HepG2 (cell line): Measurements from ENCODE around the gene CLDN10. TPM values are rescaled to one million over a fixed set of nuclear protein-coding genes. Genes with fewer than 3 reads are reported as not detected.

Experiments
- ATAC-seq: fragments of 200-7000 bp; cut with Tn5 transposase; 3 replicates; pipeline ENCODE4 v1.9.1; 2020; ENCODE audit warnings: mild to moderate bottlenecking, moderate library complexity
- BruUV-seq: library from RNA; stranded (reverse); fragments of 400-500 nt; replicated peaks from 2 replicates; lab custom pipeline; 2021; lab: Mats Ljungman, UMichigan
- CTCF ChIA-PET: fragments of 300-600 bp; formaldehyde crosslinking; extraction: SDS; loops from one replicate; lab custom pipeline; 2021; ENCODE audit warnings: low total read pairs, inconsistent platforms, low intra/inter-chr PET ratio; lab: Yijun Ruan, JAX
- POLR2A ChIA-PET: fragments of 350-600 bp; sonication (Branson Sonifier 250); formaldehyde crosslinking; loops from one replicate; lab custom pipeline; 2020; ENCODE audit warnings: antibody characterized with exemption, inconsistent platforms; lab: Yijun Ruan, JAX
- DNase-seq: peaks from one replicate; pipeline ENCODE4 v3.0.0-alpha.2; 2015; ENCODE audit warnings: low spot score
- FAIRE-seq: peaks from 3 replicates; lab custom pipeline; 2011; peaks lifted over from hg19 to GRCh38; lab: Jason Lieb, UNC
- H2AFZ ChIP-seq: one replicate; pipeline ENCODE4 v1.6.1; 2011; ENCODE audit warnings: low read length, inconsistent platforms
- H3K27ac ChIP-seq: fragments of 300-600 bp; 3 replicates; pipeline ENCODE4 v1.8.0; 2011; ENCODE audit warnings: mixed run types, mild to moderate bottlenecking, mixed read lengths, low read length, inconsistent platforms; ENCODE audit not compliant: insufficient read depth; ENCODE audit errors: extremely low read length
- H3K27me3 ChIP-seq, 2 experiments: fragments of 200-600 bp in 1 of 2; 2 replicates in 1 of 2; 3 replicates in 1 of 2; pipeline versions ENCODE4 v1.6.0 to v1.8.0; 2011; ENCODE audit warnings: low read length in 2 of 2, mild to moderate bottlenecking in 2 of 2, moderate library complexity in 2 of 2, inconsistent platforms in 1 of 2; ENCODE audit not compliant: insufficient read depth in 2 of 2, control insufficient read depth in 1 of 2
- H3K36me3 ChIP-seq, 2 experiments: fragments of 200-600 bp in 1 of 2; replicated peaks in 1 of 2; 2 replicates in 1 of 2; 3 replicates in 1 of 2; pipeline versions ENCODE4 v1.5.1 to v1.8.0; 2011; ENCODE audit warnings: low read length in 2 of 2, inconsistent platforms in 1 of 2; ENCODE audit not compliant: insufficient read depth in 2 of 2, control insufficient read depth in 1 of 2
- H3K4me1 ChIP-seq: 2 replicates; pipeline ENCODE4 v1.5.1; 2012; ENCODE audit warnings: low read length, inconsistent platforms; ENCODE audit not compliant: insufficient read depth
- H3K4me2 ChIP-seq: 2 replicates; pipeline ENCODE4 v1.6.0; 2011; ENCODE audit warnings: low read depth, low read length, inconsistent platforms
- H3K4me3 ChIP-seq, 3 experiments: fragments of 200-600 bp in 1 of 3; sonication (generic), shearing (Covaris generic) in 1 of 3; replicated peaks in 1 of 3; 2 replicates each; pipeline ENCODE4 v1.5.1; 2011 to 2016; ENCODE audit warnings: low read length in 3 of 3, inconsistent platforms in 2 of 3, low read depth in 2 of 3, mild to moderate bottlenecking in 2 of 3, control low read depth in 1 of 3, mixed read lengths in 1 of 3; ENCODE audit not compliant: insufficient read depth in 1 of 3
- H3K79me2 ChIP-seq: one replicate; pipeline ENCODE4 v1.6.1; 2011; ENCODE audit warnings: low read length, inconsistent platforms; ENCODE audit not compliant: insufficient read depth
- H3K9ac ChIP-seq: 2 replicates; pipeline ENCODE4 v1.6.0; 2011; ENCODE audit warnings: mild to moderate bottlenecking, low read depth, low read length, inconsistent platforms; ENCODE audit not compliant: insufficient read depth
- H3K9me3 ChIP-seq: 2 replicates; pipeline ENCODE4 v1.5.1; 2012; ENCODE audit warnings: mild to moderate bottlenecking, low read length
- H4K20me1 ChIP-seq: 2 replicates; pipeline ENCODE4 v1.6.0; 2011; ENCODE audit warnings: inconsistent platforms, mild to moderate bottlenecking, low read length, moderate library complexity; ENCODE audit not compliant: insufficient read depth
- CEBPB ChIP-seq: IDR thresholded peaks from 2 replicates; pipeline ENCODE4 v1.6.1; 2011; ENCODE audit warnings: low read depth, low read length, improper control_type of control experiment, borderline replicate concordance
- E2F2 ChIP-seq: sonication (generic); formaldehyde crosslinking; IDR thresholded peaks from 2 replicates; pipeline ENCODE4 v1.4.0; 2020; ENCODE audit warnings: missing genetic modification reagents, borderline replicate concordance
- KAT7 ChIP-seq: IDR thresholded peaks from 2 replicates; pipeline ENCODE4 v1.6.1; 2018; ENCODE audit warnings: borderline replicate concordance, missing compliant biosample characterization
- MAFG ChIP-seq: sonication (generic); formaldehyde crosslinking; IDR thresholded peaks from 2 replicates; pipeline ENCODE4 v1.5.1; 2020; ENCODE audit warnings: mild to moderate bottlenecking, missing genetic modification reagents
- NCOA1 ChIP-seq: sonication (generic); formaldehyde crosslinking; IDR thresholded peaks from 2 replicates; pipeline ENCODE4 v1.9.0; 2021; ENCODE audit warnings: missing genetic modification reagents
- NR2F1 ChIP-seq, 2 experiments: fragments of 450-650 bp in 1 of 2; formaldehyde crosslinking in 1 of 2; IDR thresholded peaks; 2 replicates each; pipeline versions ENCODE4 v1.5.0 to v1.6.1; 2016 to 2020; ENCODE audit warnings: mild to moderate bottlenecking in 1 of 2, missing compliant biosample characterization in 1 of 2, missing genetic modification reagents in 1 of 2, moderate library complexity in 1 of 2
- PAXIP1 ChIP-seq: sonication (generic); formaldehyde crosslinking; conservative IDR thresholded peaks from 2 replicates; pipeline ENCODE4 v1.4.0; 2020; ENCODE audit warnings: mild to moderate bottlenecking, missing genetic modification reagents, moderate library complexity
- POLR2AphosphoS2 ChIP-seq: IDR thresholded peaks from 2 replicates; pipeline ENCODE4 v1.6.1; 2011; ENCODE audit warnings: low read depth, low read length, improper control_type of control experiment
- ZBTB33 ChIP-seq: sonication (generic); formaldehyde crosslinking; IDR thresholded peaks from 2 replicates; pipeline ENCODE4 v1.4.0; 2020; ENCODE audit warnings: missing genetic modification reagents
- ZNF343 ChIP-seq: sonication (generic); formaldehyde crosslinking; IDR thresholded peaks from 2 replicates; pipeline ENCODE4 v1.4.0; 2020; ENCODE audit warnings: mild to moderate bottlenecking, missing genetic modification reagents
- ZNF589 ChIP-seq: sonication (generic); formaldehyde crosslinking; conservative IDR thresholded peaks from 2 replicates; pipeline ENCODE4 v1.8.0; 2022; ENCODE audit warnings: mild to moderate bottlenecking, moderate library complexity, missing genetic modification reagents
- ZNF678 ChIP-seq: sonication (generic); formaldehyde crosslinking; IDR thresholded peaks from 2 replicates; pipeline ENCODE4 v1.4.0; 2020; ENCODE audit warnings: mild to moderate bottlenecking, missing genetic modification reagents
- WGBS: methylation state at CpG from one replicate; pipeline ENCODE4 v1.1.6; 2017; ENCODE audit warnings: low lambda C conversion rate; 5-methylcytosine and 5-hydroxymethylcytosine counted together
- in situ Hi-C: cut with HindIII; loops from 2 replicates; pipeline ENCODE4 v1.10.0; 2017; ENCODE audit warnings: low pct_unique_long_range_greater_than_20kb; ENCODE audit not compliant: extremely low pct_ligation_motif_present
- intact Hi-C: fragments of 100-400 bp; cut with micrococcal nuclease; formaldehyde crosslinking; loops from one replicate; pipeline ENCODE4 v1.10.0; 2022; ENCODE audit not compliant: unreplicated experiment
- polyA plus RNA-seq, 8 experiments: library from polyadenylated mRNA; depleted of rRNA in 3 of 8; stranded (reverse) in 7 of 8; unstranded in 1 of 8; fragments of >200 nt; fragmentation: Illumina TruSeq in 4 of 8; extraction: Trizol in 4 of 8; gene quantifications; 2 replicates each; pipeline versions ENCODE4 v1.2.1 to v1.2.3, GENCODE V29; 2011 to 2016; ENCODE audit warnings: low read depth in 4 of 8, missing spikeins in 1 of 8, mixed read lengths in 1 of 8; ENCODE audit not compliant: insufficient read depth in 1 of 8
- total RNA-seq, 5 experiments: library from RNA; depleted of rRNA; stranded (reverse); fragments of >200 nt; fragmentation: Illumina TruSeq; extraction: Trizol; gene quantifications; 2 replicates each; pipeline ENCODE4 v1.2.3, GENCODE V29; 2016; ENCODE audit warnings: low read depth in 1 of 5
- TF ChIP-seq, protein P1 (sequence below): IDR thresholded peaks from 2 replicates; pipeline ENCODE4 v1.6.1; 2016; ENCODE audit warnings: missing biosample characterization, missing genetic modification reagents, low read depth

Gene CLDN10
- total and polyA plus RNA-seq, 2 of the 13 experiments (the other 11 are each of a cell fraction or from before 2014, with no cell fraction given) = not detected

DNA sequence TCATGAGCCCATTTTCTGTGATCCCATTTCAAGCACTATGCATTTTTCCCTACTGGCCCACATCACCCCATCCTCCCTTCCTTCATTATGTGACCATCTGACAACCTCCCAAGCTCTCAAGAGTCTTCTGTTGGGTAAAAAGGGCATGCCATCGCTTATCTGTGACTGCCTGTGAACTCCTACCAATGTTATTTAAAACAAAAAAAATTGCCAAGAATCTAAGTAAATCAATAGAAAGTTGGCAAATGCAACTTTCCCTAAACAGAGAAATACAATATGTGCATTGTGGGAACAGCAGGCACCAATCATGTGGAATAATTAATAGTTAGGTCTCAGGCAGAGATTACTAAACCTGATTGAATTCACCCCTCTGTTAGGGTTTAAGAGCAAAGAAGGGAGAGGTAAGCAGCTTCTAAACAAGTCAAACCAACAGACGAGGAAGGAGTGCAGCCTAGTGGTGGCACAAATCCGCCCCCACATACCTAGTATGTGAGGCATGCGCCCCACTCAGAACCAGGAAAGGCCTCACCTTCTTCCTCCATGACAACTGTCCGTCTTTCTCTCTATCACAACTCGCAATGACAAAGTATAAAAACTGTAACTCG, 62.2 kb downstream of the CLDN10 start (continued):
- no peak for TF ChIP-seq PAXIP1 (CRISPR knock-in tag)
- TF ChIP-seq KAT7 (CRISPR knock-in tag) = no peak
- no peak for TF ChIP-seq POLR2AphosphoS2

DNA sequence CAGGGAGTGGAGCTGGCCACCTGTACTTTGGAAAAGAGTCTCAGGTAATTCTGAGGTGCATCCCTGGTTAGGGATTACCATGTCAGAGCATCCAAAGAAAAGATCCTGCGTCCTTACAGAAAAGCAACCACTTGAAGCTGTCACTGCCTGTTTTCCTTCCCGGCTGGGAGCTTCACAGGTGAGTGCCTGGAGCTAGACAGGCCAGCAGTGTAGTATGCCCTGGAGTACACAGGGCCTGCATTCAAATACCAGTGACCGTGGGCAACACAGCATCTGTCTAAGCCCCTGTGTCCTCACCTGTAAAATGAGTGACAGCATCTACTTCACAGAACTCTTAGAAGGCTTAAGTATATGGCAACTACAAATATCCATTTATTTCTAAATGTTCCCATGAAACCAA, 63.0 kb downstream of the CLDN10 start:
- FAIRE-seq = no peak
- intact Hi-C loops = no loop called here
- ChIA-PET CTCF (no interaction called here), POLR2A (no interaction called here)
- Histone ChIP-seq H4K20me1 (no peaks in the 10 kb centered on the region), H3K27me3 (no peaks in the 10 kb centered on the region), H3K4me3 (no peak overlapping the region), H3K79me2 (no peaks in the 10 kb centered on the region), H3K9me3 (no peaks in the 10 kb centered on the region), H3K4me2 (no peak overlapping the region), H3K9ac (no peak overlapping the region), H2AFZ (no peak overlapping the region), H3K27ac (no peak overlapping the region), H3K4me1 (no peaks in the 10 kb centered on the region), H3K36me3 (peaks cover 10 to 61% of the 10 kb centered on the region in 2 experiments; a peak in 4 of 5 replicates)
- no TSS peak for BruUV-seq
- in situ Hi-C loops = no loop called here
- ATAC-seq = no peak
- WGBS = 97% methylated on average over 3 of the region's 3 CpGs
- no peak for DNase-seq
- TF ChIP-seq NR2F1 (CRISPR knock-in tag; IDR thresholded peaks at IDR 0.05) (no peak), ZNF589 (CRISPR knock-in tag) (no peak), NCOA1 (CRISPR knock-in tag) (no peak), MAFG (CRISPR knock-in tag) (no peak), ZNF678 (CRISPR knock-in tag) (no peak), ZNF343 (CRISPR knock-in tag) (no peak), E2F2 (no peak), CEBPB (no peak), ZBTB33 (CRISPR knock-in tag) (no peak)
- TF ChIP-seq, protein P1, sequence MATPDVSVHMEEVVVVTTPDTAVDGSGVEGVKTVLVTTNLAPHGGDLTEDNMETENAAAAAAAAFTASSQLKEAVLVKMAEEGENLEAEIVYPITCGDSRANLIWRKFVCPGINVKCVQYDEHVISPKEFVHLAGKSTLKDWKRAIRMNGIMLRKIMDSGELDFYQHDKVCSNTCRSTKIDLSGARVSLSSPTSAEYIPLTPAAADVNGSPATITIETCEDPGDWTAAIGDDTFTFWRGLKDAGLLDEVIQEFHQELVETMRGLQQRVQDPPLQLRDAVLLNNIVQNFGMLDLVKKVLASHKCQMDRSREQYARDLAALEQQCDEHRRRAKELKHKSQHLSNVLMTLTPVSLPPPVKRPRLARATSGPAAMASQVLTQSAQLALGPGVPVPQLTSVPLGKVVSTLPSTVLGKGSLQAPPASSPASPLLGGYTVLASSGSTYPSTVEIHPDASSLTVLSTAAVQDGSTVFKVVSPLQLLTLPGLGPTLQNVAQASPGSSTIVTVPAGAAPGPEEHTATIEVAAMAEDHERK (CRISPR knock-in tag) = no peak
